ENCODE measurements around the gene KLK2. TPM values are rescaled to one million over a fixed set of nuclear protein-coding genes. Genes with fewer than 3 reads are reported as not detected.

Gene KLK2
- total RNA-seq, 2 experiments from 2014 or later: 0.44 TPM; not detected in 1

- no peaks in the 10 kb centered on the region for H3K36me3 Mint-ChIP-seq
- no peak overlapping the region for H3K27ac Mint-ChIP-seq
- no peaks in the 10 kb centered on the region for H3K4me1 Mint-ChIP-seq
- no peak for ATAC-seq (ENCODE audit: low read depth)
- peaks cover 38% of the 10 kb centered on the region for H3K27me3 Mint-ChIP-seq
- no peak for DNase-seq
- H3K9me3 Mint-ChIP-seq: peaks cover 2% of the 10 kb centered on the region
- no peak overlapping the region for H3K4me3 Mint-ChIP-seq
- POLR2A ChIA-PET: no interaction called here
Observed at GRCh38 chr19:50861010-50861409, 12.2 kb upstream of the KLK2 start.

- no peaks in the 10 kb centered on the region for H3K4me1 Mint-ChIP-seq
- peaks cover 2% of the 10 kb centered on the region for H3K9me3 Mint-ChIP-seq
- no peak overlapping the region for H3K4me3 Mint-ChIP-seq
- H3K36me3 Mint-ChIP-seq: no peaks in the 10 kb centered on the region
- no peak for DNase-seq
- H3K27ac Mint-ChIP-seq: no peak overlapping the region
- POLR2A ChIA-PET: no interaction called here
- no peak for ATAC-seq (ENCODE audit: low read depth)
- peaks cover 41% of the 10 kb centered on the region for H3K27me3 Mint-ChIP-seq
Observed at GRCh38 chr19:50861496-50862286, 11.5 kb upstream of the KLK2 start.

- Mint-ChIP-seq H3K36me3 (no peaks in the 10 kb centered on the region), H3K9me3 (no peaks in the 10 kb centered on the region), H3K27me3 (peaks cover 35% of the 10 kb centered on the region), H3K4me3 (no peak overlapping the region), H3K4me1 (no peaks in the 10 kb centered on the region), H3K27ac (no peak overlapping the region)
- POLR2A ChIA-PET: no interaction called here
- ATAC-seq (ENCODE audit: low read depth) (no peak), DNase-seq (no peak)
Observed at GRCh38 chr19:50869479-50869878, 3.8 kb upstream of the KLK2 start.

- Mint-ChIP-seq H3K9me3 (no peaks in the 10 kb centered on the region), H3K27ac (no peak overlapping the region), H3K4me3 (peak overlapping the region; percentile 8), H3K36me3 (no peaks in the 10 kb centered on the region), H3K27me3 (peaks cover 30% of the 10 kb centered on the region), H3K4me1 (no peaks in the 10 kb centered on the region)
- peak; percentile 33 for ATAC-seq (ENCODE audit: low read depth)
- POLR2A ChIA-PET: no interaction called here
- no peak for DNase-seq
Observed at GRCh38 chr19:50870417-50871089, 2.7 kb upstream of the KLK2 start.

- H3K4me3 Mint-ChIP-seq: no peak overlapping the region
- POLR2A ChIA-PET: interaction anchor here (0.6 kb wide), 1 partner anchor 840 kb away, joined by 3 read pairs; no protein-coding TSS in a partner anchor
- ATAC-seq (ENCODE audit: low read depth) (no peak), DNase-seq (no peak)
- H3K36me3 Mint-ChIP-seq: no peaks in the 10 kb centered on the region
- H3K9me3 Mint-ChIP-seq: no peaks in the 10 kb centered on the region
- no peaks in the 10 kb centered on the region for H3K4me1 Mint-ChIP-seq
- peaks cover 14% of the 10 kb centered on the region for H3K27me3 Mint-ChIP-seq
- no peak overlapping the region for H3K27ac Mint-ChIP-seq
Observed at GRCh38 chr19:50874211-50874610, 972 bp downstream of the KLK2 start.

- no peak overlapping the region for H3K4me3 Mint-ChIP-seq
- H3K4me1 Mint-ChIP-seq: no peaks in the 10 kb centered on the region
- ATAC-seq (ENCODE audit: low read depth): no peak
- H3K27ac Mint-ChIP-seq: no peak overlapping the region
- H3K27me3 Mint-ChIP-seq: peaks cover 13% of the 10 kb centered on the region
- no peak for DNase-seq
- no peaks in the 10 kb centered on the region for H3K9me3 Mint-ChIP-seq
- H3K36me3 Mint-ChIP-seq: no peaks in the 10 kb centered on the region
- POLR2A ChIA-PET: no interaction called here
Observed at GRCh38 chr19:50875795-50876422, 2.7 kb downstream of the KLK2 start.

- no peak overlapping the region for H3K27ac Mint-ChIP-seq
- H3K36me3 Mint-ChIP-seq: no peaks in the 10 kb centered on the region
- no peaks in the 10 kb centered on the region for H3K4me1 Mint-ChIP-seq
- H3K9me3 Mint-ChIP-seq: no peaks in the 10 kb centered on the region
- H3K4me3 Mint-ChIP-seq: no peak overlapping the region
- DNase-seq: no peak
- H3K27me3 Mint-ChIP-seq: peaks cover 8% of the 10 kb centered on the region
- POLR2A ChIA-PET: no interaction called here
- no peak for ATAC-seq (ENCODE audit: low read depth)
Observed at GRCh38 chr19:50876456-50876855, 3.2 kb downstream of the KLK2 start.

- DNase-seq: no peak
- peaks cover 4% of the 10 kb centered on the region for H3K27me3 Mint-ChIP-seq
- no peak overlapping the region for H3K4me3 Mint-ChIP-seq
- ATAC-seq (ENCODE audit: low read depth): no peak
- H3K36me3 Mint-ChIP-seq: no peaks in the 10 kb centered on the region
- POLR2A ChIA-PET: no interaction called here
- no peaks in the 10 kb centered on the region for H3K4me1 Mint-ChIP-seq
- no peak overlapping the region for H3K27ac Mint-ChIP-seq
- H3K9me3 Mint-ChIP-seq: no peaks in the 10 kb centered on the region
Observed at GRCh38 chr19:50877338-50877737, 4.1 kb downstream of the KLK2 start.

GRCh38 chr19:50878851-50879250 lies 5.6 kb downstream of the KLK2 start:
- POLR2A ChIA-PET: no interaction called here
- Mint-ChIP-seq H3K4me1 (no peaks in the 10 kb centered on the region), H3K27ac (no peak overlapping the region), H3K4me3 (no peak overlapping the region), H3K36me3 (no peaks in the 10 kb centered on the region), H3K27me3 (peaks cover 2% of the 10 kb centered on the region), H3K9me3 (no peaks in the 10 kb centered on the region)
- DNase-seq: no peak
- no peak for ATAC-seq (ENCODE audit: low read depth)

- H3K36me3 Mint-ChIP-seq: no peaks in the 10 kb centered on the region
- no peaks in the 10 kb centered on the region for H3K4me1 Mint-ChIP-seq
- H3K9me3 Mint-ChIP-seq: no peaks in the 10 kb centered on the region
- peaks cover 11% of the 10 kb centered on the region for H3K27me3 Mint-ChIP-seq
- H3K4me3 Mint-ChIP-seq: no peak overlapping the region
- DNase-seq (no peak), ATAC-seq (ENCODE audit: low read depth) (no peak)
- H3K27ac Mint-ChIP-seq: no peak overlapping the region
- POLR2A ChIA-PET: no interaction called here
Observed at GRCh38 chr19:50880241-50880640, 7.0 kb downstream of the KLK2 start.

GRCh38 chr19:50882188-50882587 lies 8.9 kb downstream of the KLK2 start:
- POLR2A ChIA-PET: no interaction called here

GRCh38 chr19:50889638-50890037 lies 16.4 kb downstream of the KLK2 start:
- POLR2A ChIA-PET: no interaction called here
- Mint-ChIP-seq H3K27me3 (peaks cover 30% of the 10 kb centered on the region), H3K27ac (no peak overlapping the region), H3K4me3 (no peak overlapping the region), H3K36me3 (no peaks in the 10 kb centered on the region), H3K9me3 (peaks cover 5% of the 10 kb centered on the region), H3K4me1 (peaks cover 2% of the 10 kb centered on the region)
- no peak for ATAC-seq (ENCODE audit: low read depth)
- no peak for DNase-seq

More at GRCh38 chr19:50882188-50882587, 8.9 kb downstream of the KLK2 start:
- Mint-ChIP-seq H3K4me3 (no peak overlapping the region), H3K36me3 (no peaks in the 10 kb centered on the region), H3K9me3 (no peaks in the 10 kb centered on the region), H3K27me3 (peaks cover 17% of the 10 kb centered on the region), H3K27ac (no peak overlapping the region), H3K4me1 (no peaks in the 10 kb centered on the region)
- DNase-seq (no peak), ATAC-seq (ENCODE audit: low read depth) (no peak)

- no peak for DNase-seq
- no peak overlapping the region for H3K27ac Mint-ChIP-seq
- POLR2A ChIA-PET: no interaction called here
- H3K4me1 Mint-ChIP-seq: peaks cover 2% of the 10 kb centered on the region
- no peaks in the 10 kb centered on the region for H3K36me3 Mint-ChIP-seq
- H3K4me3 Mint-ChIP-seq: no peak overlapping the region
- no peak for ATAC-seq (ENCODE audit: low read depth)
- peaks cover 26% of the 10 kb centered on the region for H3K27me3 Mint-ChIP-seq
- H3K9me3 Mint-ChIP-seq: peaks cover 6% of the 10 kb centered on the region
Observed at GRCh38 chr19:50890422-50891252, 17.4 kb downstream of the KLK2 start.
